Ascending aorta (tissue), 2 donors: ENCODE measurements around the gene MATN4. TPM values are rescaled to one million over a fixed set of nuclear protein-coding genes. Genes with fewer than 3 reads are reported as not detected.

Experiments used
- DNase-seq, 2 donors: peaks; one replicate each; pipeline ENCODE4 v3.0.0-alpha.2; 2019; ENCODE audit warnings: low spot score in 2 of 2
- H3K27ac ChIP-seq, 2 donors: fragments of 200-600 bp; sonication (generic); one replicate each; pipeline ENCODE4 v1.5.1; 2016 to 2017; ENCODE audit warnings: mild to moderate bottlenecking in 1 of 2
- H3K27me3 ChIP-seq: fragments of 200-600 bp; sonication (generic); one replicate; pipeline ENCODE4 v1.5.1; 2017
- H3K36me3 ChIP-seq, 2 donors: fragments of 200-600 bp; sonication (generic); one replicate each; pipeline ENCODE4 v1.5.1; 2016
- H3K4me1 ChIP-seq, 2 donors: fragments of 200-600 bp; sonication (generic); one replicate each; pipeline ENCODE4 v1.5.1; 2016 to 2017; ENCODE audit warnings: mild to moderate bottlenecking in 1 of 2
- H3K4me3 ChIP-seq, 2 donors: fragments of 200-600 bp; sonication (generic); one replicate each; pipeline ENCODE4 v1.5.1; 2016 to 2017; ENCODE audit warnings: mild to moderate bottlenecking in 1 of 2
- H3K9me3 ChIP-seq, 2 donors: fragments of 200-600 bp; sonication (generic); one replicate each; pipeline ENCODE4 v1.5.1; 2016
- CTCF ChIP-seq, 3 experiments: fragments of 200-600 bp in 2 of 3; fragments of 450-650 bp in 1 of 3; sonication (generic) in 2 of 3; IDR thresholded peaks; one replicate each; pipeline ENCODE4 v1.5.1; 2016 to 2019; ENCODE audit warnings: antibody characterized with exemption in 3 of 3, mild to moderate bottlenecking in 1 of 3, moderate library complexity in 1 of 3
- intact Hi-C: fragments of 100-400 bp; cut with DNase I; formaldehyde crosslinking; loops from one replicate; pipeline ENCODE4 v1.15.1; 2023
- total RNA-seq: library from RNA; depleted of rRNA; stranded (reverse); fragments of >200 nt; gene quantifications from one replicate; pipeline ENCODE4 v1.1.0, GENCODE V29; 2016

Gene MATN4
- total RNA-seq, 1 donor from 2014 or later: 0.21 TPM

- no peak for DNase-seq
- intact Hi-C loops: no loop called here
- TF ChIP-seq CTCF (IDR thresholded peaks at IDR 0.05): no peak
- no peaks in the 10 kb centered on the region for H3K27me3 ChIP-seq
- H3K36me3 ChIP-seq: no peaks in the 10 kb centered on the region
- no peak overlapping the region for H3K27ac ChIP-seq
- no peak overlapping the region for H3K4me3 ChIP-seq
- no peaks in the 10 kb centered on the region for H3K4me1 ChIP-seq
- no peaks in the 10 kb centered on the region for H3K9me3 ChIP-seq
Measured at GRCh38 chr20:45257161-45257560, 50.9 kb downstream of the MATN4 start.

GRCh38 chr20:45254383-45255262 lies 53.5 kb downstream of the MATN4 start, which contains the start of gene SLPI:
SLPI (minus strand) TSS chr20:45254564; CDS start chr20:45254543, 21 bp downstream.
- Histone ChIP-seq H3K4me1 (no peaks in the 10 kb centered on the region), H3K36me3 (no peaks in the 10 kb centered on the region), H3K27ac (no peak within 1 kb of the TSS), H3K4me3 (no peak within 1 kb of the TSS), H3K9me3 (no peaks in the 10 kb centered on the region), H3K27me3 (no peaks in the 10 kb centered on the region)
- intact Hi-C loops: no loop called here
- DNase-seq: no peak
- no peak for TF ChIP-seq CTCF (IDR thresholded peaks at IDR 0.05)

- DNase-seq: no peak
- no peaks in the 10 kb centered on the region for H3K27me3 ChIP-seq
- no peaks in the 10 kb centered on the region for H3K4me1 ChIP-seq
- no peaks in the 10 kb centered on the region for H3K9me3 ChIP-seq
- H3K27ac ChIP-seq: no peak overlapping the region
- no peaks in the 10 kb centered on the region for H3K36me3 ChIP-seq
- TF ChIP-seq CTCF (IDR thresholded peaks at IDR 0.05): no peak
- no peak overlapping the region for H3K4me3 ChIP-seq
- intact Hi-C loops: no loop called here
Measured at GRCh38 chr20:45253261-45253660, 54.8 kb downstream of the MATN4 start.

GRCh38 chr20:45251884-45252560 lies 56.1 kb downstream of the MATN4 start:
- intact Hi-C loops: no loop called here
- H3K4me3 ChIP-seq: no peak overlapping the region
- no peaks in the 10 kb centered on the region for H3K9me3 ChIP-seq
- no peaks in the 10 kb centered on the region for H3K4me1 ChIP-seq
- no peak for TF ChIP-seq CTCF (IDR thresholded peaks at IDR 0.05)
- H3K27ac ChIP-seq: no peak overlapping the region
- no peaks in the 10 kb centered on the region for H3K27me3 ChIP-seq
- DNase-seq: no peak
- H3K36me3 ChIP-seq: no peaks in the 10 kb centered on the region

GRCh38 chr20:45248609-45249008 lies 59.5 kb downstream of the MATN4 start:
- Histone ChIP-seq H3K36me3 (no peaks in the 10 kb centered on the region), H3K27me3 (no peaks in the 10 kb centered on the region), H3K9me3 (no peaks in the 10 kb centered on the region), H3K4me1 (no peaks in the 10 kb centered on the region), H3K27ac (no peak overlapping the region), H3K4me3 (no peak overlapping the region)
- no peak for DNase-seq
- intact Hi-C loops: no loop called here
- no peak for TF ChIP-seq CTCF (IDR thresholded peaks at IDR 0.05)
